Panc1 (cell line): Measurements from ENCODE around the gene FXR1. TPM values are rescaled to one million over a fixed set of nuclear protein-coding genes. Genes with fewer than 3 reads are reported as not detected.

ENCODE experiments used
- ATAC-seq: fragments of 200-7000 bp; cut with Tn5 transposase; 2 replicates; pipeline ENCODE4 v1.9.1; 2020; ENCODE audit warnings: mild to moderate bottlenecking, moderate library complexity
- BruUV-seq: library from RNA; stranded (reverse); fragments of 400-500 nt; replicated peaks from 2 replicates; lab custom pipeline; 2021; lab: Mats Ljungman, UMichigan
- CTCF ChIA-PET: fragments of 300-600 bp; sonication (Branson Sonifier 250); formaldehyde crosslinking; loops from one replicate; lab custom pipeline; 2022; ENCODE audit warnings: antibody characterized with exemption; lab: Charles Lee
- POLR2A ChIA-PET: fragments of 300-600 bp; sonication (Branson Sonifier 250); formaldehyde crosslinking; loops from one replicate; lab custom pipeline; 2022; ENCODE audit warnings: antibody characterized with exemption; lab: Charles Lee
- DNase-seq: peaks from one replicate; pipeline ENCODE4 v3.0.0-alpha.2; 2010; ENCODE audit warnings: low read depth, low spot score
- H3K27ac ChIP-seq: 2 replicates; pipeline ENCODE4 v1.5.1; 2011; ENCODE audit warnings: mild to moderate bottlenecking, low read length, inconsistent platforms
- H3K27me3 ChIP-seq: fragments of 200-500 bp; sonication (Bioruptor generic); 2 replicates; pipeline ENCODE4 v1.6.0; 2014; ENCODE audit warnings: low read length, inconsistent platforms; ENCODE audit not compliant: control insufficient read depth, insufficient read depth
- H3K36me3 ChIP-seq: fragments of 200-500 bp; sonication (Bioruptor generic); 2 replicates; pipeline ENCODE4 v1.5.1; 2014; ENCODE audit warnings: inconsistent platforms, mild to moderate bottlenecking, low read length, moderate library complexity; ENCODE audit not compliant: control insufficient read depth, insufficient read depth
- H3K4me1 ChIP-seq: 2 replicates; pipeline ENCODE4 v1.5.1; 2011; ENCODE audit warnings: inconsistent platforms, mild to moderate bottlenecking, low read length, moderate library complexity; ENCODE audit not compliant: control insufficient read depth, insufficient read depth
- H3K4me3 ChIP-seq, 2 experiments: 2 replicates each; pipeline ENCODE4 v1.5.1; 2011 to 2012; ENCODE audit warnings: low read depth in 2 of 2, low read length in 2 of 2, mild to moderate bottlenecking in 2 of 2, inconsistent platforms in 1 of 2, moderate library complexity in 1 of 2
- H3K9me3 ChIP-seq: fragments of 200-500 bp; sonication (Bioruptor generic); 2 replicates; pipeline ENCODE4 v1.5.1; 2014; ENCODE audit warnings: low read depth, mild to moderate bottlenecking, inconsistent platforms, low read length, moderate library complexity; ENCODE audit not compliant: control insufficient read depth, insufficient read depth
- CTCF ChIP-seq: fragments of 450-650 bp; IDR thresholded peaks from 2 replicates; pipeline ENCODE4 v1.5.1; 2017; ENCODE audit warnings: mild to moderate bottlenecking
- POLR2AphosphoS5 ChIP-seq: IDR thresholded peaks from 2 replicates; pipeline ENCODE4 v1.6.1; 2012; ENCODE audit warnings: mild to moderate bottlenecking, low read depth, low read length, moderate library complexity
- REST ChIP-seq, 2 experiments: IDR thresholded peaks; 2 replicates each; pipeline ENCODE4 v1.6.1; 2011 to 2012; ENCODE audit warnings: low read depth in 2 of 2, control low read depth in 1 of 2, low read length in 1 of 2, mild to moderate bottlenecking in 1 of 2, moderate library complexity in 1 of 2; ENCODE audit not compliant: insufficient read depth in 1 of 2
- SIN3A ChIP-seq: IDR thresholded peaks from 2 replicates; pipeline ENCODE4 v1.6.1; 2012; ENCODE audit warnings: low read depth, mild to moderate bottlenecking, low read length, moderate library complexity, borderline replicate concordance; ENCODE audit not compliant: insufficient read depth
- TCF7L2 ChIP-seq: IDR thresholded peaks from 2 replicates; pipeline ENCODE4 v1.6.1; 2011; ENCODE audit warnings: mild to moderate bottlenecking, low read depth, low read length, inconsistent platforms
- in situ Hi-C: cut with HindIII; loops from 2 replicates; pipeline ENCODE4 v1.10.0; 2016; ENCODE audit warnings: low sequenced_read_pairs, low pct_unique_long_range_greater_than_20kb
- intact Hi-C: fragments of 100-400 bp; cut with micrococcal nuclease; formaldehyde crosslinking; loops from one replicate; pipeline ENCODE4 v1.10.0; 2022; ENCODE audit not compliant: unreplicated experiment
- total RNA-seq: library from RNA; stranded (reverse); gene quantifications from one replicate; pipeline ENCODE4 v1.2.1, GENCODE V29; 2021; ENCODE audit not compliant: unreplicated experiment

The FXR1 gene
- total RNA-seq, 1 experiment from 2014 or later: 180 TPM

- ATAC-seq (no peak), DNase-seq (no peak)
- no peaks in the 10 kb centered on the region for H3K27me3 ChIP-seq
- H3K4me3 ChIP-seq: no peak overlapping the region
- H3K9me3 ChIP-seq: no peaks in the 10 kb centered on the region
- in situ Hi-C loops: no loop called here
- H3K36me3 ChIP-seq: peaks cover 53% of the 10 kb centered on the region
- CTCF ChIA-PET: no interaction called here
- H3K27ac ChIP-seq: no peak overlapping the region
- no peaks in the 10 kb centered on the region for H3K4me1 ChIP-seq
- TF ChIP-seq CTCF (no peak), SIN3A (no peak)
- intact Hi-C loops: no loop called here
- POLR2A ChIA-PET: no interaction called here
- BruUV-seq: no TSS peak
These were observed 65.0 kb downstream of the FXR1 start for GRCh38 chr3:180977498-180977897.

GRCh38 chr3:180979961-180980360 is 67.5 kb downstream of the FXR1 start:
- in situ Hi-C loops: no loop called here
- ATAC-seq (no peak), DNase-seq (no peak)
- Histone ChIP-seq H3K27ac (no peak overlapping the region), H3K4me1 (no peaks in the 10 kb centered on the region), H3K4me3 (no peak overlapping the region), H3K27me3 (no peaks in the 10 kb centered on the region), H3K36me3 (peaks cover 40% of the 10 kb centered on the region), H3K9me3 (no peaks in the 10 kb centered on the region)
- TF ChIP-seq TCF7L2: no peak
- TF ChIP-seq POLR2AphosphoS5: no peak
- TF ChIP-seq REST (IDR thresholded peaks at IDR 0.05; ENCODE audit: insufficient read depth in 1 of 2, low read depth in 2 of 2, low read length in 1 of 2): no peak
- TF ChIP-seq CTCF: no peak
- no peak for TF ChIP-seq SIN3A
- intact Hi-C loops: loop anchor here (10.0 kb wide), 1 partner anchor 175 kb away; no protein-coding TSS in a partner anchor
- ChIA-PET POLR2A (no interaction called here), CTCF (no interaction called here)
- no TSS peak for BruUV-seq
